Stimulated activated CD4-positive, alpha-beta T cell treated with anti-CD3 and anti-CD28 coated beads, TNF-alpha, amount 100 ng/mL, for 4 hours (primary cell): ENCODE data around the gene TMEM126B.
"Not testable (repeated sequence)": the region's sequence is repeated elsewhere in the genome, so short reads cannot be mapped to it uniquely, and the experiment has no call there.

Experiments
- DNase-seq, 3 experiments: peaks; one replicate each; pipeline ENCODE4 v3.0.0-alpha.2; 2020; ENCODE audit warnings: low read depth in 3 of 3

The TMEM126B gene

DNA sequence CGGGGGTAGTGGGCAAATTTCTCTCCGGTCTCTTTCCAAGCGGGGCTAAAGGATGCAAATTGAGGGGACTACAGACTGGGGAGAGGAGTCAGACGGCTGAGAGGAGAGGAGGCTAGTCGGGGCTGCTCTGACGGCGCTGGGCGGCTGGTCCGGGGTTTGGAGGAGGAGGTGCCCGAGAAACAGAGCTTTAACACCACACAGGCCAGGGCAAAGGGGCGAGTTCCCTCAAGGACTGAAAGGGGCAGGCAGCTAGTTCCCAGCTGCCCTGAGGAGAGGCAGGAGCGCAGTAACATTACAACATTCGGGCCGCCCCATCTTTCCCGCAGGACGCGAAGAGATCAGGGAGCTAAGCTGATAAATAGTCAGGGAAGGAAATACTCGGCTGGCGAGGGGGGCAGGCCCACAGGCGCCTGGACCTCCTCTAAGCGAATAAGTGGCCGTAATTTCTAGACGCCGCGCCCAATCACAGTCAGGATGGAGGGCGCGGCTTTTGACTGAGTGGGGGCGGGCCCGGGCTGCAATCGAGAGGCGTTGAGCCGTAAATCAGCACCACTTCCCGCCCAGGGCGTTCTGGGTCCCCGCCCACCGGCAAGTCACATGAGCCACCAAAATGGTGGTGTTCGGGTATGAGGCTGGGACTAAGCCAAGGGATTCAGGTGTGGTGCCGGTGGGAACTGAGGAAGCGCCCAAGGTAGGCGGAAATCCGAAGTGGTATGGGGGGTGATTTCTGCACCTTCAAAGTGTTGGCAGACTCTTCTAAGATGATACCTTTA lies at the start of gene TMEM126B:
TSS of gene TMEM126B (plus strand) at position 596 of the 773 bp plus-strand sequence. CDS start at position 611, 15 bp downstream.
- DNase-seq, result peak; percentile 88 to 93 (median 93)

DNA sequence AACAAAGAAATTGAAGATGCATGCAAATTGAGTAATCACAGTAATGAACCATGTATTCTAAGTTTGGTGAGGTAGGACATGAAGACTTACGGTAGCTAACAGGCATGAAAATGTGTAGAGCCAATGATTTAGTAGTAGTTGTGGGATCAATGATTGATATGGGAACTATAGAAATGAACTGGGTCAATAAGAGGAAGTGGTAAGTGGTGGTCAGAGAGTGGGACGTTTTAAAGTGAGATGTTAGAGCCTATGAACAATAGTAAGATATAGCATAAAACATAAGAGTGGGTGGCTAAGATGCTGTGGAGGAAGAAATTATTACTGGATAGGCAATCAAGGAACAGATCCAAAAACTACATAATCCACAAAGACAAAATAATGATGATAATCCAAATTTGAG lies 46.3 kb upstream of the TMEM126B start:
- no peak for DNase-seq

DNA sequence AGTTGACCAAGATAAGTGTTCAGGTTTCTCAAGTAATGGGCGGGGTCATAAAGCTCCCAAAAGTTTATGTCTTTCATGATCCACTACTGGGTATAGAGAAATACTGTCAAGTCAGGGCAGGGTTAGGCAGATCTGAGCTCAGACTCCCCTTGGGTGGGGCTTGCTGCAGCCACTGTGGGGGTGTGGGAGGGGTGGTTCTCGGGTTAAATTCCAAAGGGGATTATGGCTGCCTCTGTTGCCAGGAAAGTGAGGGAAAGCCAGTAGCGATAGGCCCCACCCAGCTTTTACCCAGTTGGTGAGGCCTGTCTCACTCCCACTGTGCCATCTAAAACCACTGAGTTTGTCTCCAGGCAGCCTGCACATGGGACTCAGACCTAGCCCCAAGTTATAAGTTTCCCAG lies 39.0 kb upstream of the TMEM126B start:
- no peak for DNase-seq

DNA sequence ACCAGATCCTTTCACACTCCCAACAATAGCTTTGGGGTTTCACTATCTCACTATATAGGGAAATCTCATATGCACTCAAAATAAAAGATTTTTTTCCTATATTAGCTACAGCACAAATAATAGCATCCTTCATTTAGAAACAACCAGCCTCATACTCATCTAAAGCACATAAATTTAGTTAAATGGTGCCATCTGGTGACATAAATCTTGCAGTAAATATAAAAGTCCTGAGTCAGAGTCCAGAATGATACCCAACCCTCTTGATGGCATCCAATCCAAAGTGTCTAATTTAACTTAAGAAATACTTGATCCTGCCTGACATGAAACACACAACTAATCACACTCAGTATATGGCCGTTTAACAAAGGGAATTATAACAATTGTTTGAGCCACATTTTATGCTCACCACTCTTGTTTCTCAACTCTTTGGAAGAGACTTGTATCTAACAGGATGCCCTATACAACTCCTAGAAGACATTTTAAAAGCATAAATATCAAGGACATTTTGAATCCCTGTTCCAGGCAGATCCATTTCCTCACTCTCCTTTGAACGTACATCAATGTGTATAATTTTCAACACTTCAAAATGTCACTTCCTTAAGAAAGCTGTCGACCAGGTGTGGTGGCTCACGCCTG lies 37.4 kb upstream of the TMEM126B start:
- no peak for DNase-seq

DNA sequence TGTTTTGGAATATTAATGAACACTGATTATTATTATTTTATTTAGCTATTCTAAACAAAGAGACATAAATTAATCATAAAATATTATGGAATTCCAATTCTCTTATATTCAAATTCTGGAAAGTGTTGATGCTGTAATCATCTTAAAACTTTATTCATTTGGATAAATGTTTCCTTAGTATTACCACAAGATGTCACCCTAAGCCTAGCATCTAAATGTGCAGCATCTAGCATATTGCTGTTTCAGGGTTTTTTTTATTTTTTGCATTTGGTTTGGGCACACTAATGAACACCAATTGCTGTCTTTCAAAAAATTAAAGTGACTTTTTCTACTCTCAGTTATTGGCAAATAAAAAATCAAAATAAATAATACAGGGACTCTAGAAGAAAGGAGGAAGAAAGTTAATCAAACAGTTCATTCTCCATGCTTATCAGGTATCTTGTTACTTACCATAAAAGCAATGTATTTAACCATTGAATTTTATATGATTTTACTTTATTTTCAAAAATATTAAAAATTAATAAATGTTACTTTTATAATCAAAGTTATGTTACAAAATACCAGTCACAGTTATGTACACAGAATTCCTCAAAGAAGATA lies 33.0 kb upstream of the TMEM126B start:
- no peak for DNase-seq

DNA sequence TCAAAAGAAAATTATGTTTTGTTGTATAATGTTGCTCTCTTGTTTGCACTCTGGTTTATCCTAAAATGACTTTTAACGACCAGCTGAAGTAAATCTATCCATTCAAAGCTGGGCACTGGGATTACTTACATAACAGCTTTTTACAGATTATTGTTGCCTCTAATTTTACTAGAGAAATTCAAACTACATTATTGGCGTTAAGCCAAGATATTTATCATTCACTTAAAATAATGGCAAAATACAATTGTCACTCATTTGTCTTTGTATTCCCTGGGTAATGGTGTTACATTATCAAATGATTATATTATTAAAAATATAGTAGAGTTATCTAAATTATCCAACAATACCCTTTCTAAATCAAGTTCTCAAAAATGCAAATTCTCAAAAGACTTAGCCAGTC lies 31.5 kb upstream of the TMEM126B start:
- DNase-seq, result no peak

DNA sequence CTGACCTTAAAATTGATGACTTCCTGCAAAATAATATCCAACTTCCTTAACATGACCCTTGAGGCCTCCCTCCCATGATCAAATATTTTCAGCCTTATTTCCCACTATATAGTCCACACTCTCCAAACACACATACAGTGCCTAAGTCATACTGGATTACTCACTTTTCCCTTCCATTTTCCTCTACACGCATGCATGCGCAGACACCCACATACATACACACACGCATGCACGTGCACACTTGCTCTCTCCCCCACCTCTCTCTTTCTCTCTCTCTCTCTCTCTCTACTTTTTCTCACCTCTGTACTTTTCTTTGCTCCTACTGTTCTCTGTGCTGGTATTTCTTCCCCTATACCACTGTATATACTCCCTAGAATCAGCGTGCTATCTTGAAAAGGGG lies 29.3 kb upstream of the TMEM126B start:
- DNase-seq, result no peak

DNA sequence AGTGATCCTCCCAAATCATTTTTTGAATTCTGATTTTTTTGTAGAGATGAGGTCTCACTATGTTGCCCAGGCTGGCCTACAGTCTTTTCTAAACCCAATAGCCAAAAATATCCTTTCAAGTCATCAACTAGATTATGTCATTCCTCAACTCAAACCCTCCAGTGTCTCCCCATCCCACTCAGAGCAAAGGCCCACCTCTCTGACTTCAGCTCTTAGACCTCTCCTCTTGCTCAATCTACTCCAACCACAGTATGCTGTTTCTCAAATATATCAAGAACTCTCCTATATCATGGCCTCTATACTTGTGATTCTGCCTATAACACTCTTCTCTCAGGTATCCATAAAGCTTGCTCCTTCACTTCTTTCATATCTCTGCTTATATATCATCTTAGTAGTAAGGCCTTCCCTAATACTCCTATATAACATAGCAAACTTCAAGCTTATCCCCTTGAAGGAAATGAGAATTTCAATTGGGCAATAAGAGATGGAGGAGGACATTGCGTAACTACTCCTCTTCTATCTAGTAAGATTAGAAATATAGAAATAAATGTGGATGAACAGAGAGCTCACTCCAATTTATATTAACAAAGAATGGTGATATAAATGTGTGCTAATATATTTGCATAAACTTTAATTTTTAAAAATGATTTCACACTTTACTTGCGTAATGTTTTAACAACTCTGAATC lies 25.7 kb upstream of the TMEM126B start:
- no peak for DNase-seq

DNA sequence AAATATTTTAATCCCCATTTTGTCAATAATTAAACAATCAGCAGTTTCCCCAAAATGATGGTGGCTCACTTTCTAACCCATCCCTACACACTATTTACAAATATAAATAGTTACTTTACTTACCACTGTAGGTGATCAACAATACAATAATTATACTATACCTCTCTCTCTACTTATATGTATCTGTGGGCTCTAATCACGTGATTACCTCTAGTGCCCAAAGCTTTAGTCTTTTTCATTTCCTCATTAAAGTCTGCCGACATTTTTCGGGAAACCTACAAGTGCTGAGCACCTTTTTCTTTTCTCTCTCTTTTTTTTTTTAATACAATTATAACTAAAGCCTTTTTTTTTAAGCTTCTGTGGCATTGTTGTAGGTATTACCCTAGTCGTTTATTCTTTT lies 25.2 kb upstream of the TMEM126B start:
- no peak for DNase-seq

DNA sequence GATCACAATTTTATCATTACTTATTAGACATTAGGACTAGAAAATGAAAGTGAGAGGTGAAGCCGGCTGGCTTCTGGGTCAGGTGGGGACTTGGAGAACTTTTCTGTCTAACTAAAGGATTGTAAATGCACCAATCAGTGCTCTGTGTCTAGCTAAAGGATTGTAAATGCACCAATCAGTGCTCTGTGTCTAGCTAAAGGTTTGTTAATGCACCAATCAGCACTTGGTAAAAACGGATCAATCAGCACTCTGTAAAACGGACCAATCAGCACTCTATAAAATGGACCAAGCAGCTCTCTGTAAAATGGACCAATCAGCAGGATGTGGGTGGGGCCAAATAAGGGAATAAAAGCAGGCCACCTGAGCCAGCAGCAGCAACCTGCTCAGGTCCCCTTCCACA lies 22.2 kb upstream of the TMEM126B start:
- not testable (repeated sequence) for DNase-seq

DNA sequence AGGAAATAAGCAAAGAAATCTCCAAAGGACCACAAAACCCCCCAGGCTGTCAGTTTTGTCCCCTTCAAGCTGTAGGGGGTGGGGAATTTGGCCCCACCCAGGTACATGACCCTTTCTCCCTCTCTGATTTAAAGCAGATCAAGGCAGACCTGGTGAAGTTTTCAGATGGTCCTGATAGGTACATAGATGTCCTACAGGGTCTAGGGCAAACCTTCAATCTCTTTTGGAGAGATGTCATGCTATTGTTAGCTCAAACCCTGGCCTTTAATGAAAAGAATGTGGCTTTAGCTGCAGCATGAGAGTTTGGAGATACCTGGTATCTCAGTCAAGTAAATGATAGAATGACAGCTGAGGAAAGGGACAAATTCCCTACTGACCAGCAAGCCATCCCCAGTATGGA lies 19.8 kb upstream of the TMEM126B start:
- not testable (repeated sequence) for DNase-seq

DNA sequence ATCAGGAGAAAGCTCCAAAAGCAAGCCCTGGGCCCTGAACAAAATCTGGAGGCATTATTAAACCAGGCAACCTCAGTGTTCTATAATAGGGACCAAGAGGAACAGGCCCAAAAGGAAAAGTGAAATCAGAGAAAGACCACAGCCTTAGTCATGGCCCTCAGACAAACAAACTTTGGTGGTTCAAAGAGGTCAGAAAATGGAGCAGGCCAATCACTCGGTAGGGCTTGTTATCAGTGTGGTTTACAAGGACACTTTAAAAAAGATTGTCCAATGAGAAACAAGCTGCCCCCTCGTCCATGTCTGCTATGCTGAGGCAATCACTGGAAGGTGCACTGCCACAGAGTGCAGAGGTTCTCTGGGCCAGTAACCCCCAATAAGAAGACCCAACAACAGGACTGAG lies 19.1 kb upstream of the TMEM126B start:
- DNase-seq, result not testable (repeated sequence)

DNA sequence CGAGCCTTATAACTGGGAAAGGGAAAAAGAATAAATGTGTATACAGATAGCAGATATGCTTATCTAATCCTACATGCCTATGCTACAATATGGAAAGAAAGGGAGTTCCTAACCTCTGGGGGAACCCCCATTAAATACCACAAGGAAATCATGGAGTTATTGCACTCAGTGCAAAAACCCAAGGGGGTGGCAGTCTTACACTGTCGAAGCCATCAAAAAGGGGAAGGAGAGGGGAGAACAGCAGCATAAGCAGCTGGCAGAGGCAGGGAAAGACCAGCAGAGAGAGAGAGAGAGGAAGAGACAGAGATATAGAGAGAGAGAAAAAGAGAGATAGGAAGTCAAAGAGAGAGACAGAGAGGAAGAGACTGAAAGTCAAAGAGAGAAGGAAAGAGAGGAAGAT lies 16.8 kb upstream of the TMEM126B start:
- not testable (repeated sequence) for DNase-seq

DNA sequence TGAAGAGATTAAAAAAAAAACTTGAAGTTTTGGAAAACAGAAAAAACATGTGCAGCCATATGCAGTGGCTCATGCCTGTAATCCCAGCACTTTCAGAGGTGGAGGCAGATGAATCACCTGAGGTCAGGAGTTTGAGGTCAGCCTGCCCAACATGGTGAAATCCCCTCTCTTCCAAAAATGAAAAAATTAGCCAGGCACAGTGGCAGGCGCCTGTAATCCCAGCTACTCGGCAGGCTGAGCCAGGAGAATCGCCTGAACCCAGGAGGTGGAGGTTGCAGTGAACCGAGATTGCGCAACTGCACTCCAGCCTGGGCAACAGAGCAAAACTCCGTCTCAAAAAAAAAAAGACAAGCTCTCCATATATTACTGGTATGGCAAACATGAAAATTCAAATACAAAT lies 8.9 kb upstream of the TMEM126B start:
- no peak for DNase-seq

DNA sequence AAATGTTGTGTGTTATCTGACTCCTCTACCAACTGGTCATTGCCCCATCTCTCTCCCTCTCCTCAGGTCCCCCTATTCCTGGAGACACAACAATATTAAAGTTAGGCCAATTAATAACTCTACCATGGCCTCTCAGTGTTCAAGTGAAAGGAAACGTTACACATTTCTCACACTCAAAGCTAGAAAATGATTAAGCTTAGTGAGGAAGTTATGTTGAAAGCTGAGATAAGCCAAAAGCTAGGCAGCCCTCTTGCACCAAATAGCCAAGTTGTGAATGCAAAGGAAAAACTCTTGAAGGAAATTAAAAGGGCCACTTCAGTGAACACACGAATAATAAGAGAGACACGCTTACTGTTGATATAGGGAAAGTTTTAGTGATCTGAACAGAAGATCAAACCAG lies 8.1 kb upstream of the TMEM126B start:
- no peak for DNase-seq

DNA sequence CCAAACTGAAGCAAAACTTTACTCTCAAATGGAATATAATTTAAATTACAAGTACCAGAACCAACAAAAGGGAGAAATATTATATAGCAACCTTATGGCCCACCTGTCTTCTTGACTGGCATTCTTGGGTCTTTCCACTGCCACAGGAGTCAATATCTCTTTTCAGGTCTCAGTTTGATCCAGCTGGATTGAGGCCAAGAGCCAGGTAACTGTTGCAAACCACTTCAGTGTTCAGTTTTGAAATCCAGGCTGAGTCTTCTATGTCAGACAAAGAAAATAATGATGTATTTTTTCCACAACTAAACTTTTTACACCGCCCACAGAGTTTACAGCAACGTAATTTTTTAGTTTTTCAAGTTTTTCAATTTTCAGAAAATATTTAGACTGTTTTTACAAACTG lies 1.9 kb upstream of the TMEM126B start:
- no peak for DNase-seq

DNA sequence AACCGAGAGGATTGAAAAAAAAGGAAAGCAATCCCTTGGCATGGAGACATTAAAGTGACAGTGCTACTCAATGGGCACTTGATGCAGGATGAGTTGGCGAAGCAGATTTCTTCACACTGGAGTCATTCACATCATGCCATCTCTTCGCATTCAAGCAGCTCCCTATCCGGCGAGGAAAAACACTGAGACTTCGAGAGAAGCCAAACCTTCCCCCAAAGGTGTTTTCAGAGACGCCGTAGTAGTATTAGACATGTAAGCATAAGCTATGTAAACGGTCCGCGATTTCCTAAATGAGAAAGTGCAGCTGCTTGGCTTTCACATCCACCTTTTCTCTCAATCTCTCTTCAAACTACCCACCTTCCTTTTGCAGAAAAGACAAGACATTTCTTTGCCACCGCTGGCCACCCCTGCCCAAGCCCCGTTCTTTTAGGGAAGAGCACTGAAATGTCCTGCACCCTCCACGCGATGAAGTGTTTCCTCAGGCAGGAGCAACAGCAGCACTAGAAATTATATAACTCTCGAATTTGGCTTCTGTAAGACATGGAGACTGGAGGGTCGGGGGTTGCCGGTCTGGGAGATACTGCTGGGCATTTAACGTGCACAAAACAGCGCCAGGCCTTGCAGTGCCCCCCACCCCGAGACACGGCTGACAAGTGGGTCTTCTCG lies 928 bp upstream of the TMEM126B start, which contains the start of gene DLG2:
TSS of gene DLG2 (minus strand) at position 13 of the 666 bp plus-strand sequence.
- DNase-seq, result no peak

DNA sequence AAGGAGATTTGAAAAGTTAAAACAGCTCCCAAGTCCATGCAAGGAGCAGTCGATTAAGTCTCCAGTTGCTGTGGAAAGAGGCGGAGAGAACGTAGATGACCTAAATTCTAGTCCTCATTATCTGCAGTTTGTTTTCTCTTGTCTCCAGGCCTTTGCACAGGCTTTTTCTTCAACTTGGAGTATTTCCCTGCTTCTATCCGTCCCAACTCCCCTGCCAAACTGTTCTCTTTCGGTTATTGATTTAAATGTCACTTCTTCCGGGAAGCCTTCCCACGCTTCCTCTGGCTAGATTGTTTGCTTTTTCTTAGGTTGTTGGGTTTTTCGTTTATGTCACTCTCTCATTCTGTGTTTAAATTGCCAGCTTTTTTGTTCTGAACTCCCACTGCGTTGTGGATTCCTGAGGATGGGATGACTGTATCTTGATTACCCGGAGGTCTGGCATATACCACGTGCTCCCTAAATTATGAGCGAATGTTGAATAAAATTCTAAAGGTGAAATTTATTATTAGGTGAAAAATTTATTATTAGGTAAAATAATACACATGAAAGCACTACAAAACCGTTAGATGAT lies 463 bp downstream of the TMEM126B start:
- DNase-seq, result peak in 2 of 3 experiments; percentile 21 to 44

DNA sequence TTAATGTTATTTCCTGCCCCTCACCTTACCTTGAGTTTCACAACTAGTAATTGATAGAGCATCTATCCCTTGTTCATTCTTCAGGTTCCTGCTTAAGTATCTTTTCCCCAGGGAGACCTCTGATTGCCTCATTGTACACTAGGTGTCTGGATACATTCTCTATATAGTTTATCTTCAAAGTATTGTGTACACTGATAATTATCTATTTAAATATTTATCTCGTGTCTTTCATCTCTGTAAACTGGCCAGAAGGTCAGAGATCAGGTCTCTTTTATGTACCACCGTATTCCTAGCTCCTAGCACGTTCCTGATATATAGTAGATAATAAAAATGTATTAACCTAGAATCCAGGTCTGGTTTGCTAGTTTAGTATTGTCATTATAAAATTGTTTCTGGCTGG lies 6.4 kb downstream of the TMEM126B start:
- DNase-seq, result no peak

DNA sequence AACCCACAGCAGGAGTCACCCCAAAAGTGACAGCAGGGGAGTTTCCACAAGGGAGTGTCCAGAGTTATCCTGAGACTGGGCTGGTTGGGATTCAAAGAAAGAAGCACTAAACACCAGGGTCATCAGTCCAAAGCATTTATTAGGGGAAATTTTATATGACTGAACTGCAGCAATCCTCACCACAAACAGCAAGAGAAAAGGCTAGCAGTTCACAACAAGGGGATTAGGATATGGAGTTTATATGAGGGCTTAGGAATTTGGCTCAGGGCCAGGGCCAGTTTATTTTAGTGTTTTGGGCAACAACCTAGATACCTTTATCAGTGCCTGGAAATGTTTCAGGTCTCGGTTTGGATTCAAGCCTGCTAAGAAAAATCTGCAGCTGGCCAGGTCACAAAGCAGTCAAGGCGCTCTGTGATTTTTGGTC lies 14.8 kb downstream of the TMEM126B start:
- DNase-seq, result no peak

DNA sequence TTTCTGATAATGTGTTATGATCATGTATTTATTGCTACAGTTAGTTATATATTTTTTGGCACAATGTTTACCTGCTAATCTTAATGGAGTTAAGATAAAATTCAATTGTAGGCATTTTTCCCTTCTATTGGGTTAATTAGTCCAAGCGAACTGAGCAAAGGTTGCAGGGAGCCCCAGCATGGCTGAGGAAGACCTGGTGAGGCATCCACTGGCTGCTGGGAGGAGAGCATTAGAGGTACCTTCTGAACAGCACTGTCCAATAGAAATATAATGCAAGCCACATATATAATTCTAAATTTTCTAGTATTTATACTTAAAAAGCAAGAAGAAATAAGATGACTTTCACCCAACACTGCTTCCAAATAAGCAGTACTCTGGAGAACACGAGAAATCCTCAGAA lies 18.7 kb downstream of the TMEM126B start:
- DNase-seq, result no peak
